GM19463 (cell line): Measurements from ENCODE around the gene DAP.
"Not testable (repeated sequence)": the region's sequence is repeated elsewhere in the genome, so short reads cannot be mapped to it uniquely, and the experiment has no call there.

Source experiments
- ATAC-seq: cut with Tn5 transposase; IDR thresholded peaks from one replicate; pipeline ENCODE4 v1.9.1; 2021; ENCODE audit warnings: mild to moderate bottlenecking, moderate library complexity; ENCODE audit not compliant: unreplicated experiment

Gene DAP, protein sequence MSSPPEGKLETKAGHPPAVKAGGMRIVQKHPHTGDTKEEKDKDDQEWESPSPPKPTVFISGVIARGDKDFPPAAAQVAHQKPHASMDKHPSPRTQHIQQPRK

DNA sequence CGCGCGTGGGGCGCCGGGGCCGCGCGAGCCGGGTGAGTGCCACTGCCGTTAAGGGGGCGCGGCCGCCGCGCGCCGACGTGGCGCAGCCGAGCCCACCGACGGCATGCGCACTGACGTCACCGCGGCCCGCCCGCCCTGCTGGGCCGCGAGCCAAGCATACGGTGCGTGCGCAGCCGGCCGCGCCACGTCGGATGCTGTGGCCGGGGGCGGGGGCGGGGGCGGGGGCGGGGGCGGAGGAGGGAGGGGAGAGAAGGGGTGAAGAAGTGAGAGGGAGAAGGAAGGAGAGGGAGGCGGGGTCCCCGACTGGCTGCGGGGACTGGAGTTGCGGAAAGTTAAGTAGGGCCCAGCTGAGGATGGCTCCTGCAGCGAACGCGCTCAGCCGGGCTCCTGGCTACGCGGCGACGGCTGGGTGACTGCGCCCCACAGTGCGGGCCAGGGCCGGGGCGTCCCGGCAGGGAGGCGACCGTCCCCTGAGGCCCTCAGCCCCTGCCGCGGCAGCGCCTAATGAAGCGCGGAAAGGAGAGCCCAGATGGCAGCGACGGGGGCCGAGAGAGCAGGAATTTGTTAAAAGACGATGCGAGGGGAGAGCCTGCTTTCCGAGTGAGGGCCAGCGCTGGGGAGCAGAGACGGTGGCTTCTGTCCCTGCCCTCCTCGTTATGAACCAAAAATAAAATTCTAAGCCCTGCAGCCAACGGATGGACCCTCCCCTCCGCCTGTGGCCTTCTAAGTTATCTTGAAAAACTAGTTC lies at the start of gene DAP:
Gene DAP, minus strand, starts transcription at position 50 of the 748 bp plus-strand sequence. CDS start 166 bp downstream, outside the sequence.
- peak; percentile 70 for ATAC-seq

DNA sequence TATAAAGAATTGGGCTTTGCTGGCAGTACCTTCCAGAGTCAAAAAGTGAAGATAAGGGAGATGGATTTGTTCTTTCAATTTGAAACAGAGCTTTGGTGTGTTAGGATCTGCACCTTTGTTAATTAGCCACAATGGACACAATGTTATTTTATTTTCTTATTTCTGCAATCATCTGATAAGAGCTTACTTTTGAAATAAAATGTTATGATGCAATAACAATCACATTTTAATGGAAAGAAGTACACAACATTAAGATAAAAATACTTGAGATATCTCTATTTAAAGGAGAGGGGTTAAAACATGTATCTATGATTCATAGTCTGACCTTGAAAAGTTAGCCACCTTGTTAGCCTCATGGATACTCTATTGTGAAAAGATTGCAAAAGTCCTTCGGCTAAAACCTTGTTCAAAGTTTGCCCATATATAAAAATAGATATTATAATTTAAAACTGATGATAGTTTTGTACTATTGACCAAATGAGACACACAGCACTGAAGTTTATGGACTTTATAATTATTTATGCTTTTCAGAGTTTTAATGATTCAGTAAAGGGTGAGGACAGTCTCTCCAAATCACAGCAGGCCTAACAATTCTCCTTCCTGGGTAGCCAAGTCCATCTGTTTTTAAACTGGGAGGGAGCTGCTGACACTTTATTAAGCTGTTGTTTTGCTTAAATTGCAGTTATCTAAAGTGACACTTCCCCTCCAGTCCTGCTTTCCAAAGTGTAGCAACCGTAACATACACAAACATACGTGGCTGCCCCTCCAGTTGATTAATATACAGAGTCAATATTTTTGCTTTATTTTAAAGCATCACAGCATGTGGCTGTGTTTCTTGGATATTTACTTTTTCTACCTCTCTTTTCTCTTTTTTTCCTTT lies 47.6 kb upstream of the DAP start:
- ATAC-seq = no peak

DNA sequence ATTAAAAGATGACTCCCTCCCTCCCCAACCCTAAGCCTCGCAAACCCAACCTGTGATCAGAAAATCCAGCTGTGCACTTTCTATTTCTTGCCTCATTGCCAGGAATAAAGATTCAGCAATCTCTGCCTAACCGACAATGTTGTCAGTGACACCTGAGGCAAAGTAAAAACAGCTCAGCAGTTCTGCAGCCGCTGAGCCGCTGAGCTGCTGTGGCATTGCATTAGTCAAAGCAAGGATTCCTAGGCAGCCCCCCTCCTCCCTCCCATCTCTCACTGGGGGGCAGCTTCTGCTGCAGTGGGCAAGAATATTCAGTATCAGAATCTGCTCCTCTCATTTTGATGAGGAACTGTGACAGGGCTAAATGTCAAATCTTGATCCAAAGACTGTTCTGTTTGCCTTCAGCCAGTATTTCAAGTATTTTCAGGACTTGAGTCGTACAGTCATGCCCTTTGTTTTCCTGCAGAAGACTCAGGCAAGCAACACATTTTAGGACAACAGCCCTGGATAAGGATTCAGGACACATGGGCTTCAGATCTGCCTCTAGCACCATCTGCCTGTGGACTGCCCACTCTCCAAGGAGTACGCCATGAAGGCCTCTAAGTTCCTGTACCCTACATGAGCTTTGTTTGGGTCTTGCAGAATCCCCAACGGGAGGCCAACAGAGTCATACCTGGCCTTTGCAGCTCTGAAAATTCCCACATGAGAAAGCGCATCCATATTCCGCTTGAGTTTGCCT lies 41.1 kb upstream of the DAP start:
- ATAC-seq = no peak

DNA sequence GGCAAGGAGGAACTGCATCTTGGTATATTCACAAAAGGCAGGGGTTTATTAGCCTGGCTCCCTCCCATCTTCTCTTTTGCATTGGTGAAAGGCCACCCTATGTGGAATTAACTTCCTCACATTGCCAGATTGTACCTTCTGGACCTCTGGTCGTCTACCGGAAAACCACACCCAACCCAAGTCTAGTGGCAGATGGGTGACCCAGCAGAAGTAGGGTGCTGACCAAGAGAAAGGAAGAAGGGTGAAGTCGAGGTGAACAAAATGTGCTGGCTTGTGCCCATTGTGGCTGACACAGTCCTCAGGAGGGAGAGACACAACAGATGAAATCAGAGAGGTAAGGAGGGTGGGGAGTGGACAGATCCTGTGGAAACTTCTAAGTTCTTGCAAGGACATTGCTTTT lies 39.8 kb upstream of the DAP start:
- ATAC-seq = no peak

DNA sequence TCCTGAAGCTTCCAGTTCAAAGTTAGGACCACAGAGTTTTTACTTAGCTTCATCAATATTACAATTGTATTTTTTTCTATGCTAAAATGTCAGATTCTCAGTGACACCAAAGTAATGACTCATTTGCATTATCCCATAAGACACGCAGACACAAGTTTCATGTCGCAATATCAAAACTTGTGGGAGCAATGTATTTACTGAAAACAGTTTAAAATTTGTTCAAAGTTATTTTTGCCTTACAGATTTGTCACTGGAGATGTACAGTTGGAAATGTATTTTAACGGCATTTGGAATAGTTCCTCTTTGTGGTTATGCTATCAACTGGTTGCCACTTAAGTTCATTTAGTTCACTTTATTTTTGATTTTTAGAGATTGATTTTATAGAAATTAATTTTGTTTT lies 36.2 kb upstream of the DAP start:
- ATAC-seq = no peak

DNA sequence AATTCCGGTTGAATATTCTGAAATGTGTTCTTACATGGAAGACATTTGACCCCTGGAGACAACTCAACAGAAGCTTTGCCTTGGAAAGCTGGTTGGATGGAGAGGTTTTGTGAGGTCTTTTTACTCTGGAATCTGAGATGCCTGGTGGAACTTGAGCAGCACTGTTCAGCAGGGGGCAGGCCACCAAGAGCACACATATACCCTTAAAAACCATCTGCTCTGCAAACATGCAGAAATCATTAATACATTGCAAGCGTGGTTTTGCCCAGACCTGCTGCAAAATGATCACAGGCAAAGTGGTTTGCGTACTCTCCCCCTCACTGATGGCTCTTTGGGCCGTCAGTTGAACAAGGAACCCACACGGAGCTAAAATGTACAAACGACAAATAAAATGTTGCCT lies 32.8 kb upstream of the DAP start:
- no peak for ATAC-seq

DNA sequence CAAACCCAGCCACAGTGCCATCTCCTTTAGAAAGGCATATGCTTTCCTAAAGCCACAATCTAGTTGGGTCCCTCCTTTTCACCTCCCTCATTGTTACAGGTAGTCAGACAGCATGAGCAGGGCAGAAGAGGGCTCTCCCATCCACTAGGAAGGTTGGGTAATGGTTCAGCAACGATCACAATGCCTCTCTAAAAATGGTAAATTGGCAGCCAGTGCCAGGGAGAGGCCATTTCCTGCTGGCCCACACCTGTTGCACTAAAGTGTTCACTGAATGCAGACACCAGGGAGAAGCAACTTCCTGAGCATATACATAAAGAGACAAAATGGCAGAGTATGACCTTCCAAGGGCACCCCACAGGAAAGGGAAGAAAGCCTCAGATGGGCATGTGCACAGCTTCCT lies 31.3 kb upstream of the DAP start:
- no peak for ATAC-seq

DNA sequence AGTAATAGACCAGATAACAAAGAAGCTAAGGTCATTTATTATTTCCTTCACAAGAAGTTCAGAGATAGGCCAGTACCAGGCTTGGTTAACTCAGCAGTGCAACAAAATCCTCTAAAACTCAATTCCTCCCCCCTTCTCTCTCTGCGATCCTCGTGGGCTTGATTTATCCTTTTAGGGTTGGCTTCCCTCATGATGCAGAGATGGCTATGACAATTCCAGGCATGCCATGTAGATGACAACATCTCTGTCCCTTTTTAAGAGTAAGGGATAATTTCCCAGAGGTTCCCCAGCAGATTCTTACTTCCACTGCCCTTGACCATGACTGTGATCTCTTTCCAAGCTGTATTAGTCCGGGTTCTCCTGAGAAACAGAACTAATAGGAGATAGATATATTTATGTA lies 28.7 kb upstream of the DAP start:
- ATAC-seq = no peak

DNA sequence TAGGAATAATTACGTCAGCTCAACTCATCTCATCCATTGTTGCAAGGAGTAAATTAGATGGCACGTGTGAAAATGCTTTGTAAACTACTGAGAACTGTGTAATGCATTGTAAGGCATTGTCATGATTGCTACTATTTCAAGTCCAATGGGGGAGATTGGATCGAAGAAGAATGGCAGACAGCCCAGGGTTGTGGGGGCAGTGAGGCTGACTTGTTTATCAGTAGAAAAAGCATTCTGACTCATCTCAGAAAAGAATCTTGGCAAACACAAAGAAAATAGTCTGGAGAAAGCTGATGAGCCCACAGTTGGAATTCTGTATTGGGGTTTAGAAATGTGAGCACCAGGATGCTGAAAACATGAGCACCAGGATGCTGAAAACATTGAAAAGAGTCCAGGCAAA lies 28.0 kb upstream of the DAP start:
- no peak for ATAC-seq

DNA sequence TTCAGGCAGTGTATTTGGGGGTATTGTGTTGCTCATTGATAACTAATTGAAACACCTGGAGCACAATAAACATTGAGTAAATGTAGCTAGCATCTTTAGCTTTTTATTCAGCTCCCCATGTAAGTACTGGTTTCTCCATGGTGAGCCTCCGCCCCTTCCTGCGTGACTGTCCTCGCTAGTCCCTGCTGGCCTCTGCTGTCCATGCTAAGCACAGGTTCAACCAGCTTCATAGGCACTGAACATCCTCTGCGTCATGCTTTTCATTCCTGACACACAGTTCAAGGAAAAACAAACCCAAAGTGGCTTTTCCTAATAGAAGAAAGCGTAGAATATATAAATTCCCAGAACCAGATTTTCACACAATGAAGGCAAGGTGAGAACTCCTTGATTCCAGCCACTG lies 27.3 kb upstream of the DAP start:
- ATAC-seq = no peak

DNA sequence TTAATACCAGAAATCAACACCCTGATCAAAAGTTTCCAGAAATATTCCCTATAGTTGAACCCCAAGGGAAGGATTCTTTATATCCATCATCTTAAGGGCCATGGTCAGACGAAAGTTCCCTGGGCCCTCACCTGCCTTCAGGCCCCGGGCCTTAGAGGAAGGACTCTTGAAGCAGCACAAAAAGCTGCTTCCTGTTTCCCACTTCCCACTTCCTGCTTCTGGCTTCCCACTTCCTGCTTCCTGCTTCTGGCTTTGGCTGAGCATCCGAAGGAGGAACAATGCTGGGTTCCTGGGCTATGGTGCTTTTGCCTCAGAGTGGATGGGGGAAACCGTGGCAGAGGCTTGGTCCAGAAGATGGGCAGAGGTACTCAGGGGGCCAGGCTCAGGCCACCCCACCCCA lies 25.8 kb upstream of the DAP start:
- no peak for ATAC-seq

DNA sequence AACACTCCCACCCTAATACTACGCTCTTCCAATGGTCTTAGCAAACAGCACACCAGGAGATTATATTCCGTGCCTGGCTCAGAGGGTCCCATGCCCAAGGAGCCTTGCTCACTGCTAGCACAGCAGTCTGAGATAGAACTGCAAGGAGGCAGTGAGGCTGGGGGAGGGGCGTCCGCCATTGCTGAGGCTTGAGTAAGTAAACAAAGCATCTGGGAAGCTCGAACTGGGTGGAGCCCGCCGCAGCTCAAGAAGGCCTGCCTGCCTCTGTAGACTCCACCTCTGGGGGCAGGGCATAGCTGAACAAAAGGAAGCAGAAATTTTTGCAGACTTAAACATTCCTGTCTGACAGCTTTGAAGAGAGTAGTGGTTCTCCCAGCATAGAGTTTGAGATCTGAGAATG lies 19.2 kb upstream of the DAP start:
- ATAC-seq = not testable (repeated sequence)

DNA sequence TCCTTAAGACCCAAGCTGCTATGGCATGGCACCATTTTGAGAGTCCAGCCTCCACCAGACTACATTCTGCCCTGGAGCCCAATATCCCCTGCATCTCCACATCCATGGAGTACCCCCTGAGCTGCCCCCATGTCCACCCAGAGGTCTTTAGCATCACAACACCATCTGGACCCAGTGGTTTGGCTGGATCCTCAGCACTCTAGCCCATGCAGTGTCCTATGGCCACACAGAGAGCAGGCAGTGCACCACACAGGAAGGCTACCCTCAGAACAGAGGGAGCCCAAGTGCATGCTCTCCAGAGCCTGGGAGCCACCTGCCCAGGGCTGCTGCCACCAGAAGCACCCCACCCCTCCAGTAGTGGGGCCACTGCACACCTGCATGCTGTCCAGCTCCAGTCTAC lies 18.6 kb upstream of the DAP start:
- no peak for ATAC-seq

DNA sequence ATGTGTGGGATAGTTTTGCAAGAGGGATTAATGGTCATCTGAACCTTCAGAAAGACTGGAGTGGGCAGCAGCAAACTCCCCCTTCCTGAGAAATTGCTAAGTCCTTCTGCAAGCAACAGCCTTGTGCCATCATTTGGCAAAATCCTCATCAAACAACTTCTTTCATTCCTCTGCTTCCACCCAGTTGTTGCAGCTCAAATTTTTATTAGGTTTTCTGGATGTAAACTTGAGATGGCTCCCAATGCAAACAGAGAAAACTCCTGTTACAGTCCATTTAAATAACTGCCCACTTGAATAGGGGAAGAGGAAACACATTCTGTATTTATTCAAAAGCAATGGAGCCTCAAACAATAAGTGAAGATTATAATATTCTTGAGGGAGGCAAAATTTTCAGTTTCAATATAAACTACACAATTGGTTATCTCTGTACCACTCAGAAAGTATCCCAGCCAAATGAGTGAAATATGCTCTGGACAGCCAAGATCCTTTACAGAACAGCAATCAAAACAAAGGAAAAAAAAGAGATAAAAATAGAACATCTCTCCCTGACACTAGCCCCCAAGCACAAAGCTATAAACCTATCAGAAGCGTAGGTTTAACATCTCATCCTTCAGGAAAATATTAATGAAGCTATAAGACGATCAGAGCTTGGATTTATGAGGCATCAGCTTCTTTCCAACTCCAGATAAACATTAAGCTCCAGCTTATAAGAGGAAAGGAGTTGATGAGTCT lies 17.3 kb upstream of the DAP start:
- ATAC-seq = no peak

DNA sequence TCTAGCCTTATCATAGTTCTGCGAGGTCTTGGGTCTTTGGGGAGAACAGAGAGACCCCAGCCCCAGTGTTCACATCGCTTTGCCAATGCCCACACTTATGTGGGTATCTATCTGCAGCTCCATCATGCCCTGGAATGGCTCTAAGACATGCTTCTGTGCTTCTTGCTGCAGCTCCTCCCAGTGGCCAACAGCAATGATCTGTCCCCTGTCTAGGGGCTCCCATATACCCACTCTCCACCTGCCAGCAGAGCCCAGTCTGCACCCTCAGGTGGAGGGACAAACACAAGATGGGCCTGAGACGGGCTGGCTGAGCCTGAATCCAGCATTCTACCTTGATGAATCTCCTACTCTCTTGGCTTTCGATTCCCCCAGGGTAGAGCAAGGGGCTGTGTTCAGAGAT lies 14.6 kb upstream of the DAP start:
- no peak for ATAC-seq

DNA sequence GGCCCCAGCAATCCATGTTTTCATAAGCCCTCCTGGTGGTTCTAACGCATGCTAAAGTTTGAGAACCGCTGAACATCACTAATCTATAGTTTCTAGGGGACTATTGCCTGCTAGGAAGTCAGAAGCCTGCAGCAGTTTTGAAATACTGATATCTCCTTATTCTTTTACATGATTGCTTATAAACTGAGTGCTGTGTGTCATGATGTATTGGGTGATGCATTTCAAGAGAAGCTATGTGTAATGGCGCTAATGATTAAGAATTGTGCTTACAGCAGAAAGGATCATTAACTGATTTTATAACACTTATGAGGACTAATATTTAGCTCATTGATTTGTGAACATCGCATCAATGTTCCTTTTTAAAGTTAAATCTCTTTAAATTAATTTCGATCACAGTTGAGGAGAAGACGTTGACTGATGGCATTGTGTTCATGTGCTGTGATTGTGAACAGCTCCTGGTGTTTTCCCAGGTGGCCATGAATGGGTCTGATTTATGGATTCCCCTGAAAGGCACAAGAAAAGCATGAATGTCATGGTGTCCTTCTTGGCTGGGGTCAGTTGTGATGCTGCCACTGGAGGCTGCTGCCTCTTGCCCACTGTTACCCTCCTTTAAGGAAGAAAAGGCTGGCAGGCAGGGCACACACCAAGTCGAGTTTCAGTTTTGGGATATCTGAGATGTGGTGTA lies 12.0 kb upstream of the DAP start:
- ATAC-seq = no peak

DNA sequence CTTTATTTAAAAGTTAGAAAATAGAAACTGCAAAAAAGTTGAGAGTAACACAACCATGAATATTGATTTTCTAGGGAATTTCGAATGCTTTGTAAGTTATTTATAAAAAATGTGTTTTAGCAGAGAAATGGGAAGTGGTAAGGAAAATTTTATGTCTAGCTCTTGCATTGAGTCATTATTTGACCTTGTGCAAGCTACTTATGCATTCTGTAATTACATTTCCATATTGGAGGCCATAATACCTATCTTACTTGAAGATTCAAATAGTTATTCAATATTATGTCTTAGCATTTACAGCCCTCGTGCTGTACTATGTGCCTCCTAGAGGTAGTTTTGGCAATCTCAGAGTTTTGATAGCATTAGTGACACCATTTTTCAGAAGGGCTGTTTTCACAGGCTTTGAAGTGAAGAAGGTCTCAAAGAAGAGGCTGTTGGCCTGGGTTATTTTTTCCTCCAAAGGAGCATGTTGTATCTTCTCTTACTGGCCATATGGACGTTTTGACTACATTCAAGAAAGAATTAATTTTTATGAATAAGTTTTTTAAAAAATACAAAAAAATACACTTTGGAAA lies 7.4 kb upstream of the DAP start:
- no peak for ATAC-seq

DNA sequence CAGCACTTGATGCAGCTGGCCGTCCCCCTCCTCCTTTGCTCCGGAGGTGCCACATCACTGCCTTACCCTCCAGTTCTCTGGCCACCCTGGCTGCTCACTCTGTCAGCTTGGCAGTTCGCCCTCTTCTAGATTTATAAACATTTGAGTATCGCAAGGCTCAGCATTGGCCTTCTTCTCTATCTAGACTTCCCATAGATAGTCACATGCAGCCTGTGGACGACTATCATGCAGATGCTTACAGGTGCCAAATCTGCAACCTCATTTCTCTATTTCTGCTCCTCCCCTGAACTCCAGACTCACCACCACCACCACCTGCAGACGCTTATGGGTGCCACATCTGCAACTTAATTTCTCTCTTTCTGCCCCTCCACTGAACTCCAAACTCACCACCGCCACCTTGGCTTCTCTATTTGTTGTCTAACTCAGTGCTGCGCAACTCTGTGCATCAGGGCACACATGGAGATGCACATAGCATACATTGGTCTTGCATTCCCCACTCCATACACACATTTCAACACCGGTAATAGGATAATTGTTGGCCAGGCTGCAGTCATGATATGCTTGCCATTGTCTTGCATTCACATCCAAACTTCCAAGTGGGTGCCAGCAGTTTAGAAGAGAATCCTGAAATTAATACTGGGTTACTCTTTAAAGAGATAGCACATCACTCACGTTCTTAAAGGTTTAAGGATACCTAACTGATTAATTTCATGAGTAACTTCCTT lies 1.9 kb upstream of the DAP start:
- no peak for ATAC-seq
